Activated naive CD4-positive, alpha-beta T cell treated with anti-CD3 and anti-CD28 coated beads, Interleukin-2, amount 50 U/mL, for 16 hours (primary cell): ENCODE results near the gene OXSR1.
"Not testable (repeated sequence)": the region's sequence is repeated elsewhere in the genome, so short reads cannot be mapped to it uniquely, and the experiment has no call there.

Experiments
- DNase-seq: peaks from one replicate; pipeline ENCODE4 v3.0.0-alpha.2; 2020

The OXSR1 gene

DNA sequence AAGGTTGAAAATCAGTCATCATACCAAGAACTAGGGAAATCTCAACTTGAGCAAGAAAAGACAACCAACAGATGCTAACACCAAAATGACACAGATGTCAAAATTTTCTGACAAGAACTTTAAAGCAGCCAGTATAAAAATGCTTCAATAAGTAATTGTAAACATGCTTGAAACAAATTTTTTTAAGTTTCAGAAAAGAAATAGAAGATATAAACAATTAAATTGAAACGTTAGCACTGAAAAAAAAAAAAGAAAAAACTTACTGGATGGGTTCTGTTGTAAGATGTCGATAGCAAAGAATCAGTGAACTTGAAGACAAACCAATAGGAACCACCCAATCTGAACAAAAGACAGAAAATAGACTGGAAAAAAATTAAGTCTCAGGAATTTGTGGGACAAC is 18.8 kb upstream of the OXSR1 start:
- DNase-seq, result no peak

- no peak for DNase-seq
Measured at GRCh38 chr3:38147421-38147820, 17.9 kb upstream of the OXSR1 start.

DNA sequence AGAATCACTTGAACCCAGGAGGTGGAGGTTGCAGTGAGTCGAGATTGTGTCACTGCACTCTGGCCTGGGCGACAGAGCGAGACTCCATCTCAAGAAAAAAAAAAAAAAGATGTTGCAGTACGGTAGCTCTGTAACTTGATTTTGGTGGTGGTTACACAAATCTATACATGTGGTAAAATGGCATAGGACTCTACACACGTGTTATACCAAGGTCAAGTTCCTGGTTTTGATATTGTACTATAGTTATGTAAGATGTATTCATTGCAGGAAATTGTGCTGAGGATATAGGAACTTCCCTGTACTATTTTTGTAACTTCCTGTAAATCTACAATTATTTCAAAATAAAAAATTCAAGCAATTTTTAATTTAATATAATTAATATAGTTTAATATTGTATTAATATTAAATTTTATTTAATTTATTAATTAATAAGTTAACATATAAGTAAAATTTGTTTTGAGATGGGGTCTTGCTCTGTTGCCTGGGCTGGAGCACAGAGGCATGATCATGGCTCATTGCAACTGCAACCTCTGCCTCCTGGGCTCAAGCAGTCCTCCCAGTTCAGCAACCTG is 16.9 kb upstream of the OXSR1 start:
- no peak for DNase-seq

DNA sequence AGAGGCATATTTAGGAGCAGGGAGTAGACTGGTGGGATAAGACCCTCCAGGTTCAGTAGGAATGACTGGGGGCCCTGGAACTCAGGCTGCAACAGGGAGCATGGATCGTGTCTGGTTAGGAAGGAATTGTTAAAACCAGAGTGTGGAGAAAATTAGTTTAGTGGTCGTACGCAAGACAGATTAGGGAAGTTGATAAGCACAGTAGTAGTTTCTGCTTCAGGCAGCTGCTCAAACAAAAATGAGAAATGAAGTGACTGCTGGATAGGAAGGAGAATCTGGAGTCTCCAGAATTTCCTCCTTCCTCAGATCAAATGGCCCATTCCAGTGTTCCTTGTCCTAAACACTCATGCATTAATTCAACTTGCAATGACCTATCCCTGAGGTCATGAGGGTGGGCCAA is 15.6 kb upstream of the OXSR1 start:
- DNase-seq, result no peak

- DNase-seq, result no peak
Measured at GRCh38 chr3:38150780-38151528, 14.4 kb upstream of the OXSR1 start.

DNA sequence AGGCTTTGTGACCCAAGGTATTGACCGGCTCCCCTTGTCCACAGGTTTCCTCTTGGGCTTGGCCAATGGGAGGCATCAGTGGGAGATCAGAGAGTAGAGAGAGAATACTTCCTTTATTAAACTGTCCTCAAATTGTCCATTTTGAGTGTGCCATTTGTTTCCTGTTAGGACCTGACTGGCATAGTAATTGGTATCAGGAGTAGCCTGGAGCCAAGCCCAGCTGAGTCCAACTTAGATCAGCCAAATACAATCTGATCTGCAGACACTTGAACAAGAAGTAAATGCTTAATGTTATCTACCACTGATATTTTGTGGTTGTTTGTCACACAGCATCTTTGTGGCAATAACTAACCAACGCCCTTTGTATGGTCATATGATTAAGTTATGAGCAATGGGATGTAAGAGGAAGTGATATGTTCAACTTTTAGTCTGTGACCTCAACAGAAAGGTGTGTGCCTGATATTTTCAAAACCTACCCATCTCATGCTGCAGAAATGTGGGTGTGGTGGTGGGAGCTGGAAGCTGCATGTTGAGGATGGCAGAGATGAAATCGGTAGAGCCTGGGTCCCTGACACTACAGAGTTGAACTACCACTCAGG is 13.6 kb upstream of the OXSR1 start:
- DNase-seq, result no peak

DNA sequence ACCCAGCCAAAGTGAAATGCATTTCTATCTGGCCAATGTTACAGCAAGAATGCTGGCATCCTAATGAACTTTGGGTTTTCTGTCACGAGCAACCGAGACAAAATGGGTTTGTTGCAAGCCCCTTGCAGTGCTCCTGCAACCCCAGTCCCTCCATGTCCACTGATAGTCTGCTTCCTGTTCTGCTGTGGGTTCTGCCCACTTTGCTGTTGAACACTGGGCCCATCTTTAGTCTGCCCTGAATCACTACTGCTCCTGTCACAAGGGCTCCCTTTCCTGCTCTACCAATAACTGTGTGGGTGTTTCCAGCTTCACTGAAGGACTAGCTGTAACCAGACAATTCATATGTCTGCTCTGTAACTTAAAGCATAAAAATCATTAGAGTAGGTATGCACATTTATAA is 12.7 kb upstream of the OXSR1 start:
- DNase-seq, result no peak

- no peak for DNase-seq
Measured at GRCh38 chr3:38153221-38153620, 12.1 kb upstream of the OXSR1 start.

DNA sequence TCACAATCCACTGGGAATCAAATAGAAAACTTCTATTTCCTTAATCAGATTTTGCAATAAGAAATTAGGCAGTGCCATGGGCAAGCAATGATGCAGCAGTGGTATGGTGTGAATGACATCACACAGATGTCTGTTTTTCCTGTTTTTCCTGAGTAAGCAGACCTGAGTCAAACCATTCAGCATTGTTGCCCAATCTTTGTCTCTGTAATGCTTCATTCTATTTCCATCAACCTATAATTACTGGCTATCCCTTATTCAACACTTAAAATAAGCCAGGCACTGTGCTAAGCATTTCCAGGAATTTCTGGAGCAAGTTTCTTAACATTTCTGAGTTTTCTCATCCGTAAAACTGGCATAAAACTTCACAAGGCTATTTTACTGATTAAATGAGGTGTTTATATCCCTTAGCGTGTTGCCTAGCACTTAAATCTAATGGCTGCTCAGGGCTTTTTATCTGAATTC is 11.3 kb upstream of the OXSR1 start:
- no peak for DNase-seq

DNA sequence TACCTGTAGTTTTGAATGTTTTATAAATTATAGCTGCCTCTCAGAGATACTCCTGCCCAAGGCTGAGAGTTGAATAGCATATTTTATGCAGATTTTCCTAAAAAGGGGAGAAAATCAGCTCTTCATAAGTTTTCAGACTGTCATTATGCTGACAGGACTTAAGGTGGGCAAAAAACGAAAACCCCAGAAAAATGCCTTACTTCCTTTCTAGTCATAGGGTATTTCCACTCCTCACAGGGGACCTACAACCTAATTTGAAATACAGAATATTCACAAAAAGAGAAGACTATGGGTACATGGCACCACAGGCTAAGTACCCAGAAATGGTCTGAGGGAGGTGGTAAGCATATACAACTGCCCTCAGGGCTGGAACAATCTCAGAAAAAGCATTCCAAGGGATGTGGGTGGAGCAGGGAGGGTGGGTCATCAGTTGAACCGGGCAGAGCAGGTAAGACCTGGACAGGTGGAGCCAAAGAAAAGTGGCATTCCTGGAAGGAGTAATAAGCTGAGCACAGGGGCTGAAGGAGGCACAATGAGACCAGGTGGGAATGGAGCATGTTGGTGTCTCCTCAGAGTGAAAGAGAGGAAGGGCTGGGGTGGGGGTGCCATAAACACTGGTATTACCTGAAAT is 10.6 kb upstream of the OXSR1 start:
- no peak for DNase-seq

DNA sequence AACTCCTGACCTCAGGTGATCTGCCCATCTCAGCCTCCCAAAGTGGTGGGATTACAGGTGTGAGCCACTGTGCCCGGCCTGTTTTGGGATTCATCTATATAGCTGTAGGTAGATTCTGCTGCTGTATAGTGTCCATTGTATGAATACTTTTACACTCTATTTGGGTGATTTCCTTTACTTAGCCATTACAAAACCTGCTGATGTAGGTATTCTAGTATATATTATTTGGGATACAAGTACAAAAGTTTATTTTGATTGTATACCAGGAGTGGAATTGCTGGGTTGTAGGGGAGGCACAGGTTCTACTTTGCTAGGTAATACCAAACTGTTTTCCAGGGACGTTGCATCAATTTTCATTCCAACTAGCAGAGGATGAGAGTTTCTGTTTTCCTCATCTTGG is 9.5 kb upstream of the OXSR1 start:
- no peak for DNase-seq

- no peak for DNase-seq
Measured at GRCh38 chr3:38157117-38157516, 8.2 kb upstream of the OXSR1 start.

GRCh38 chr3:38157595-38157994 is 7.7 kb upstream of the OXSR1 start:
- DNase-seq, result no peak

GRCh38 chr3:38158472-38158871 is 6.9 kb upstream of the OXSR1 start:
- DNase-seq, result no peak

DNA sequence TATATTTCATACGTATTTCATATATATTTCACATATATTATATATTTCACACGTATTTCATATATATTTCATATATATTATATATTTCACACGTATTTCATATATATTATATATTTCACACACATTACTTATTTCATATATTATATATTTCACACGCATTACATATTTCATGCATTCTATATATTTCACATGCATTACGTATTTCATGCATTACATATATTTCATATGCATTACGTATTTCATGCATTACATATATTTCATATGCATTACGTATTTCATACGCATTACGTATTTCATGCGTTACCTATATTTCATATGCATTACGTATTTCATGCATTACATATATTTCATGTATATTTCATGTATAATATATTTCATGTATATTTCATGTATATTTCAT is 4.6 kb upstream of the OXSR1 start:
- not testable (repeated sequence) for DNase-seq

- DNase-seq, result no peak
Measured at GRCh38 chr3:38163117-38163840, 2.1 kb upstream of the OXSR1 start.

- no peak for DNase-seq
Measured at GRCh38 chr3:38163841-38164642, 1.3 kb upstream of the OXSR1 start.

- no peak for DNase-seq
Measured at GRCh38 chr3:38164643-38164951, 740 bp upstream of the OXSR1 start.

GRCh38 chr3:38165722-38166387 is 518 bp downstream of the OXSR1 start:
- no peak for DNase-seq

DNA sequence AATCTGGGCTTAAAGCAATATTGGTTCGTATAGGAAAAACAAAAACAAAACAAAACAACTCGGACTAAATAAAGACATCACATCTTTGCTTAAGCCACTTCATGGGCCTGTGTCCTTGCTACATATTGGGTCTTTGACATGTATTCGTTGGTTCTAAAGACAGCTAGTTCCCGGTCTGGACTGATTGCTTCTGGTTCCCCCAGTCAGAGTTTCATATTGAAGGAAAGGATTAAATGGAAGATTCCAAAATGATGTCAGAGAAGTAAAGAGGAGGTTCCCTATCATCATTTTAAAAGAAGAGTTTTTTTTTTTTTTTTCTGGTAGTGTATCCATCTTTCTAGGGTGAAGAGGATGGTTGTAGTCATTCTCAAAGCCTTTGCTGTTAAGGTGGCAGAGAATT is 2.3 kb downstream of the OXSR1 start:
- no peak for DNase-seq

- DNase-seq, result no peak
Measured at GRCh38 chr3:38168151-38169026, 3.1 kb downstream of the OXSR1 start.
